Heart left ventricle (tissue), 16 donors: ENCODE data around the gene ING5. TPM values are rescaled to one million over a fixed set of nuclear protein-coding genes. Genes with fewer than 3 reads are reported as not detected.

Experiments used
- ATAC-seq, 4 donors: fragments of 200-7000 bp; cut with Tn5 transposase; one replicate each; pipeline ENCODE4 v1.9.1; 2020 to 2022; ENCODE audit warnings: moderate library complexity in 4 of 4, mild to moderate bottlenecking in 3 of 4, moderate number of reproducible peaks in 1 of 4
- DNase-seq, 5 donors: peaks; one replicate each; pipeline ENCODE4 v3.0.0-alpha.2; 2020
- H3K27ac ChIP-seq, 12 donors: fragments of 200-600 bp; sonication (generic) in 4 of 12; one replicate each; pipeline versions ENCODE4 v1.5.0 to v1.8.0; 2016 to 2022; ENCODE audit warnings: mild to moderate bottlenecking in 2 of 12
- H3K27me3 ChIP-seq, 9 donors: fragments of 200-600 bp; sonication (generic) in 2 of 9; one replicate each; pipeline versions ENCODE4 v1.5.1 to v1.8.0; 2016 to 2022; ENCODE audit warnings: mild to moderate bottlenecking in 3 of 9
- H3K36me3 ChIP-seq, 9 donors: fragments of 200-600 bp; sonication (generic) in 2 of 9; one replicate each; pipeline versions ENCODE4 v1.5.0 to v1.8.0; 2018 to 2022; ENCODE audit warnings: mild to moderate bottlenecking in 2 of 9
- H3K4me1 ChIP-seq, 12 donors: fragments of 200-600 bp; sonication (generic) in 4 of 12; one replicate each; pipeline versions ENCODE4 v1.5.0 to v1.8.0; 2016 to 2022; ENCODE audit warnings: mild to moderate bottlenecking in 3 of 12
- H3K4me3 ChIP-seq, 12 donors: fragments of 200-600 bp; sonication (generic) in 4 of 12; one replicate each; pipeline versions ENCODE4 v1.5.0 to v1.8.0; 2017 to 2022; ENCODE audit warnings: mild to moderate bottlenecking in 9 of 12, moderate library complexity in 4 of 12
- H3K9me3 ChIP-seq, 12 donors: fragments of 200-600 bp; sonication (generic) in 4 of 12; one replicate each; pipeline versions ENCODE4 v1.5.0 to v1.8.0; 2016 to 2022; ENCODE audit warnings: mild to moderate bottlenecking in 1 of 12
- CTCF ChIP-seq, 12 donors: fragments of 200-600 bp; sonication (generic) in 4 of 12; IDR thresholded peaks; one replicate each; pipeline versions ENCODE4 v1.5.0 to v1.8.0; 2018 to 2022; ENCODE audit warnings: antibody characterized with exemption in 12 of 12, mild to moderate bottlenecking in 5 of 12
- POLR2A ChIP-seq, 2 donors: fragments of 450-650 bp; IDR thresholded peaks; one replicate each; pipeline ENCODE4 v1.6.1; 2017; ENCODE audit warnings: antibody characterized with exemption in 2 of 2, mild to moderate bottlenecking in 2 of 2, moderate library complexity in 2 of 2
- WGBS, 4 donors: extraction: QIAGEN DNeasy Blood & Tissue Kit in 2 of 4; methylation state at CpG; one replicate each; pipeline versions ENCODE4 v1.1.5 to v1.1.7; 2013 to 2018; 5-methylcytosine and 5-hydroxymethylcytosine counted together
- intact Hi-C, 10 donors: fragments of 100-400 bp; cut with DNase I; formaldehyde crosslinking; loops; one replicate each; pipeline versions ENCODE4 v1.11.1 to v1.14.2; 2022
- polyA plus RNA-seq, 2 donors: library from polyadenylated mRNA; stranded (reverse); fragments of 200-250 nt; gene quantifications; one replicate each; pipeline ENCODE4 v1.2.3, GENCODE V29; 2013
- total RNA-seq, 9 donors: library from RNA; depleted of rRNA in 2 of 9; stranded (reverse); fragments of >200 nt in 2 of 9; fragmentation: NEBNext Ultra II Directional in 3 of 9; extraction: Animal tissue kit (Norgen Biotek cat#: 25700) in 3 of 9; gene quantifications; one replicate each; pipeline versions ENCODE4 v1.1.0 to v1.2.4, GENCODE V29; 2016 to 2023
- donor health status: ischemic (EF 13 %, LVEDD 7.1; RV severe dilation, severe dysfunction).
- donor health status: healthy with polysubstance abuse.
- donor health status: DM: no; HTN: yes; CAD: no.
- donor health status: DM: no; HTN: no; CAD: no.
- donor health status: ischemic (EF 25% LVEDD 6.9; RV normal size, moderate dysfunction).
- donor health status: ischemic (EF 25% LVEDD 5.7; RV mildly dilated, moderate dysfunction).
- donor health status: healthy.
- donor health status: DM: yes; HTN: yes; CAD: no.
- donor health status: ischemic (EF 35%, LVEDD 5.7; RV mildly dilated, moderate dysfunction).
- donor health status: nonischemic (EF 11% LVEDD 7.7; RV severe dilation, severe dysfunction).
- donor health status: DM: yes; HTN: yes; CAD: no.
- donor health status: PGD.
- donor health status: ischemic (EF 29% LVEDD 5.4; RV normal size, mild dysfunction).
- donor health status: nonischemic (EF 23%, LVEDD 6.1; RV moderate dilation, normal function).

Gene ING5
- total and polyA plus RNA-seq, 11 donors, result 11.8 to 29.3 (median 18.2) TPM

DNA sequence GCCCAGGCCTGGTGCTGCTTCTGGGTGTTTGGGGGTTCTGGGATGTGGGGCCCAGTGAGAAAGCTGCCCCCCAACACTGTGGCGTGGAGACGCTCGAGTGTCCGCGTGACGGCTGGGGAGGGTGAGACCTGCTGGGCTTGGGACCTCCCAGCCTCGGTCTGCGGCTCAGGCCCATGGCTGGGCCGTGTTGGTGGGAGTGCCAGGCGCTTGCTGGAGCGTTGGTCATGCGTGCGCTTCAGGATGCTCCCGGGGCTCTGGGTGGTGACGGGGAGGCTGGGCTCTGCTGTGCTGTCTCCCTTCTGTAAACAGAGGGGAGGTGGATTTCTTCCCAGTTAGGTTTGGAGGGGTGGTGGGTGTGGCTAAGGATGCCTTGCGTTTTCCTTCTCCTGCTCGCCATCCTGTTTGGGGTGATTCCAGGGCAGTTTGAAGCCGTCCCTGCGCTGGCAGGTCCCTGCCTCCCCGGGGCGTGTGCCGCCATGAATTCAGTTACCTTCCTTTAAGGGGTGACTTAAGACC is 75.4 kb downstream of the ING5 start:
- DNase-seq, result no peak
- H3K9me3 ChIP-seq, result peaks cover 0 to 14% (median 0%) of the 10 kb centered on the region in 12 donors
- no peak overlapping the region for H3K27ac ChIP-seq
- no peaks in the 10 kb centered on the region for H3K36me3 ChIP-seq
- no peaks in the 10 kb centered on the region for H3K4me1 ChIP-seq
- no peak overlapping the region for H3K4me3 ChIP-seq
- intact Hi-C loops, result no loop called here
- no peak for ATAC-seq
- WGBS, 4 donors, result 66 to 79% (median 75%) methylated on average over 12 to 22 of the region's 22 CpGs
- peaks cover 0 to 51% (median 17%) of the 10 kb centered on the region in 9 donors for H3K27me3 ChIP-seq
- TF ChIP-seq CTCF (IDR thresholded peaks at IDR 0.05) (no peak), POLR2A (IDR thresholded peaks at IDR 0.05) (no peak)

DNA sequence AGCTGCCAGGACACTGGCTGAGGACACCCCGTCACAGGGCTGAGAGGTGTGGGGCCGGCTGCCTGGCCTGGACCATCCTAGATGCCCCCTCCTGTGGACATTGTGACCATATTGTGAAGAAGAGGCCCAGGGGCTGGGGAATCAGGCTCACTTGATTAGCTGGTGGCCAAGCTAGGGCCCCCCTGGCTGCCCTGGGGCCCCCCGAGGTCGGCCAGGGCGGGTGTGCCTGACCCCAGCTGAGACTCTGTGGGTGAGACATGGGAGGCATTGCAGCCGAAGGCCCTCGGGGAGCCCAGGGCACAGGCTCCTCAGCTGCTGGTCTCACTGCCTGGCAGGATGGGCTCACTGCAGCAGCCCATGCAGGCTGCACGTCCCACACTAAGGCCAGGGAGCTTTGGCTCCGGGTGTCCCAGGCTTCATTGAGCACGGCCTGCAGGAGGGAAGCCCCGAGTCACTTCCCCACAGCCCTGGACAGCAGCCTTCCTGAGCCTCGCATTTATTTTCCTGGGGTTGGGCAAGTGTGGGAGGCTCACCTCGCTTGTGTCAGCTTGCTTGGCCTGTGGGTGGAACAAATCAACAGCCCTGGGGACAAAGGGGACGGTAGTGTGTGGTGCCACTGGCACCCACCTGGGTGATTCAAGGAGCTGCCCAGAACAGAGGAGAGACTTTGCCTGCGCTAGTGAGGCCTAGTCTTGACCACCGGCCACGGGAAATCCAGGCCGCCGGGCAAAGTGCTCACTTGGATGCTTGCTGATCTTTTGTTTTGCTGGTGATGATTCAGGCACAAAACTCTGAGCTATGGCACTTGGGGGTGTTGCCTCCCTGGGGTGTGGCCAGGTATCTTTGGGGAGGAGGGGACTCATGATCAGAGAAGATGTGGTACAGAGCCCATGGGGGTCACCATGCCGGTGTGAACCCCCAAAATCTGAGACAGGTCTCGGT is 76.1 kb downstream of the ING5 start:
- H3K27ac ChIP-seq, result no peak overlapping the region
- H3K4me1 ChIP-seq, result no peaks in the 10 kb centered on the region
- WGBS, 4 donors, result 77 to 85% (median 81%) methylated on average over 12 to 21 of the region's 21 CpGs
- H3K36me3 ChIP-seq, result no peaks in the 10 kb centered on the region
- TF ChIP-seq POLR2A (IDR thresholded peaks at IDR 0.05) (no peak), CTCF (IDR thresholded peaks at IDR 0.05) (no peak)
- no peak overlapping the region for H3K4me3 ChIP-seq
- peaks cover 0 to 44% (median 17%) of the 10 kb centered on the region in 9 donors for H3K27me3 ChIP-seq
- ATAC-seq, result no peak
- intact Hi-C loops, result no loop called here
- DNase-seq, result no peak
- H3K9me3 ChIP-seq, result peaks cover 0 to 14% (median 0%) of the 10 kb centered on the region in 12 donors

Other genes starting within 250 kb of the ING5 start
- gene STK25, start 193.5 kb upstream of the ING5 start, total RNA-seq, result 100 to 1,000 TPM in 4 of 9 donors, 10 to 100 TPM in 5; 76.8 to 186 (median 94.7) TPM
- 100 to 1,000 TPM in 1 of 2 donors, 10 to 100 TPM in 1; 94.8 to 156 TPM for gene STK25, start 193.5 kb upstream of the ING5 start, polyA plus RNA-seq
- gene BOK, start 143.3 kb upstream of the ING5 start, total RNA-seq, result 10 to 100 TPM in 3 of 9 donors, 1 to 10 TPM in 6; 1.7 to 22.3 (median 8.4) TPM
- gene BOK, start 143.3 kb upstream of the ING5 start, polyA plus RNA-seq, result 1 to 10 TPM; 1.4 to 9.6 TPM
- gene THAP4, start 64.9 kb upstream of the ING5 start, total RNA-seq, result 100 to 1,000 TPM in 1 of 9 donors, 10 to 100 TPM in 8; 61.7 to 106 (median 74.2) TPM
- 100 to 1,000 TPM in 1 of 2 donors, 10 to 100 TPM in 1; 81.5 to 110 TPM for gene THAP4, start 64.9 kb upstream of the ING5 start, polyA plus RNA-seq
- gene ATG4B, start 64.3 kb upstream of the ING5 start, total RNA-seq, result 10 to 100 TPM; 37.8 to 67.9 (median 48.3) TPM
- gene ATG4B, start 64.3 kb upstream of the ING5 start, polyA plus RNA-seq, result 10 to 100 TPM; 35.9 to 75.1 TPM
- gene DTYMK, start 15.2 kb upstream of the ING5 start, total RNA-seq, result 10 to 100 TPM in 2 of 9 donors, 1 to 10 TPM in 7; 7.5 to 21.0 (median 8.5) TPM
- gene DTYMK, start 15.2 kb upstream of the ING5 start, polyA plus RNA-seq, result 10 to 100 TPM in 1 of 2 donors, 1 to 10 TPM in 1; 9.7 to 19.6 TPM
- 10 to 100 TPM in 8 of 9 donors, 1 to 10 TPM in 1; 9.2 to 24.1 (median 20.9) TPM for gene D2HGDH, start 32.6 kb downstream of the ING5 start, total RNA-seq
- 10 to 100 TPM in 1 of 2 donors, 1 to 10 TPM in 1; 7.6 to 19.8 TPM for gene D2HGDH, start 32.6 kb downstream of the ING5 start, polyA plus RNA-seq
- gene GAL3ST2, start 74.8 kb downstream of the ING5 start, total RNA-seq, result 1 to 10 TPM in 1 of 9 donors, under 1 TPM in 1, not detected in 7; 0.21 to 1.7 TPM
- gene GAL3ST2, start 74.8 kb downstream of the ING5 start, polyA plus RNA-seq, result not detected
- 1 to 10 TPM in 1 of 9 donors, under 1 TPM in 4, not detected in 4; 0.21 to 1.4 (median 0.45) TPM for gene NEU4, start 107.2 kb downstream of the ING5 start, total RNA-seq
- under 1 TPM; 0.07 to 0.50 TPM for gene NEU4, start 107.2 kb downstream of the ING5 start, polyA plus RNA-seq
- gene PDCD1, start 156.9 kb downstream of the ING5 start, total RNA-seq, result 1 to 10 TPM in 5 of 9 donors, under 1 TPM in 4; 0.27 to 7.6 (median 1.3) TPM
- 1 to 10 TPM; 3.3 to 4.7 TPM for gene PDCD1, start 156.9 kb downstream of the ING5 start, polyA plus RNA-seq
- gene RTP5, start 167.7 kb downstream of the ING5 start, total RNA-seq, result not detected
- gene RTP5, start 167.7 kb downstream of the ING5 start, polyA plus RNA-seq, result not detected